Coronary artery (tissue), 2 donors: Measurements from ENCODE around the gene RYR3.

Experiments
- DNase-seq: peaks from one replicate; pipeline ENCODE4 v3.0.0-alpha.2; 2017; ENCODE audit warnings: low spot score
- H3K27ac ChIP-seq, 2 donors: fragments of 200-600 bp; sonication (generic); one replicate each; pipeline ENCODE4 v1.5.1; 2016 to 2019
- H3K4me3 ChIP-seq: fragments of 200-600 bp; sonication (generic); 2 replicates; pipeline ENCODE4 v1.5.1; 2016; ENCODE audit warnings: mild to moderate bottlenecking, moderate library complexity
- TF ChIP-seq, protein P1 (sequence below): fragments of 200-600 bp; sonication (generic); IDR thresholded peaks from one replicate; pipeline ENCODE4 v1.5.1; 2019; ENCODE audit warnings: antibody characterized with exemption

RYR3 gene

GRCh38 chr15:33872416-33873106 is 561.8 kb downstream of the RYR3 start:
- TF ChIP-seq, protein P1, sequence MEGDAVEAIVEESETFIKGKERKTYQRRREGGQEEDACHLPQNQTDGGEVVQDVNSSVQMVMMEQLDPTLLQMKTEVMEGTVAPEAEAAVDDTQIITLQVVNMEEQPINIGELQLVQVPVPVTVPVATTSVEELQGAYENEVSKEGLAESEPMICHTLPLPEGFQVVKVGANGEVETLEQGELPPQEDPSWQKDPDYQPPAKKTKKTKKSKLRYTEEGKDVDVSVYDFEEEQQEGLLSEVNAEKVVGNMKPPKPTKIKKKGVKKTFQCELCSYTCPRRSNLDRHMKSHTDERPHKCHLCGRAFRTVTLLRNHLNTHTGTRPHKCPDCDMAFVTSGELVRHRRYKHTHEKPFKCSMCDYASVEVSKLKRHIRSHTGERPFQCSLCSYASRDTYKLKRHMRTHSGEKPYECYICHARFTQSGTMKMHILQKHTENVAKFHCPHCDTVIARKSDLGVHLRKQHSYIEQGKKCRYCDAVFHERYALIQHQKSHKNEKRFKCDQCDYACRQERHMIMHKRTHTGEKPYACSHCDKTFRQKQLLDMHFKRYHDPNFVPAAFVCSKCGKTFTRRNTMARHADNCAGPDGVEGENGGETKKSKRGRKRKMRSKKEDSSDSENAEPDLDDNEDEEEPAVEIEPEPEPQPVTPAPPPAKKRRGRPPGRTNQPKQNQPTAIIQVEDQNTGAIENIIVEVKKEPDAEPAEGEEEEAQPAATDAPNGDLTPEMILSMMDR = no peak
- Histone ChIP-seq H3K4me3 (no peak overlapping the region), H3K27ac (no peak overlapping the region)
- DNase-seq = no peak

- TF ChIP-seq, protein P1 = no peak
- Histone ChIP-seq H3K27ac (no peak overlapping the region), H3K4me3 (no peak overlapping the region)
- no peak for DNase-seq
Measured at GRCh38 chr15:33874156-33874555, 563.4 kb downstream of the RYR3 start.

- no peak overlapping the region for H3K4me3 ChIP-seq
- DNase-seq = no peak
- TF ChIP-seq, protein P1 = no peak
- H3K27ac ChIP-seq = no peak overlapping the region
Measured at GRCh38 chr15:33882921-33883320, 572.2 kb downstream of the RYR3 start.

DNA sequence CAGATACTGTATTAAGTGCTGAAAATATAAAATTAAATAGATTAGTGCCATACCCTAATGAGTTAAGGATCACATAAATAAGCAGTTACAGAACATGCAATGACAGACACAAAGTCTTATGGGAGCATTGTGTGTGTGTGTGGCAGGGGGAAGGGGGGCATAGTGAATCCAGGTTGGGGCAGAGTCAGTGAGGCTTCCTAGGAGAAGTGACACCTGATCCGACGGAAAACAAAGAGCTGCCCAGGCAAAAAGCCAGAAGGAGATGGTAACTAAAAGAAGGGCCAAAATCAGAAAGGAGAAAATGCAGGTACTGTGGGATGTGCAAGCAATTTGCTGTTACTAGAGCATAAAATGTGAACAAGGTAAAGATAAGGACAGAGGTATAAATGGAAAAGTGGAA is 577.4 kb downstream of the RYR3 start:
- TF ChIP-seq, protein P1 = no peak
- H3K27ac ChIP-seq = no peak overlapping the region
- H3K4me3 ChIP-seq = no peak overlapping the region

GRCh38 chr15:33894193-33894592 is 583.4 kb downstream of the RYR3 start:
- DNase-seq = no peak
- Histone ChIP-seq H3K27ac (no peak overlapping the region), H3K4me3 (no peak overlapping the region)
- TF ChIP-seq, protein P1 = no peak

More for the DNA sequence above, 577.4 kb downstream of the RYR3 start:
- no peak for DNase-seq

- TF ChIP-seq, protein P1 = no peak
- Histone ChIP-seq H3K27ac (no peak overlapping the region), H3K4me3 (no peak overlapping the region)
- no peak for DNase-seq
Measured at GRCh38 chr15:33902043-33902442, 591.3 kb downstream of the RYR3 start.

DNA sequence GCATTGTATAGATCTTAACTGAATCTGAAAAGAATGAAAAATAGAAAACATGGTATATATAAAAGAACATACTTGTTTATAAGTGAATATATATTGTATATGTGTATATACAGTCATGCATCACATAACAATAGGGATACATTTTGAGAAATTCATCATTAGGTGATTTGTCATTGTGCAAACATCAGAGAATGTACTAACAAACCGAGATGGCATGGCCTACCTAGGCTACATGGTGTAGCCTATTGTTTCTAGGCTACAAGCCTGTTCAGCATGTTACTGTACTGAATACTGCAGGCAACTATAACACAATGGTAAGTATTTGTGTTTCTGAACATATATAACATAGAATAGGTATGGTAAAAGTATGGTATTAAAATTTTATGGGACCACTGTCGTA is 592.9 kb downstream of the RYR3 start:
- DNase-seq = no peak
- H3K27ac ChIP-seq = no peak overlapping the region
- TF ChIP-seq, protein P1 = no peak
- H3K4me3 ChIP-seq = no peak overlapping the region
